Nephron (organoid): ENCODE results near the gene EIF3B.
"Not testable (repeated sequence)": the region's sequence is repeated elsewhere in the genome, so short reads cannot be mapped to it uniquely, and the experiment has no call there.

Experiments
- H3K27ac Mint-ChIP-seq, 3 experiments: 2 replicates each; pipeline ENCODE4 v1.8.0; 2020; ENCODE audit warnings: mixed read lengths in 3 of 3, mild to moderate bottlenecking in 2 of 3, moderate library complexity in 1 of 3
- H3K27me3 Mint-ChIP-seq: 2 replicates; pipeline ENCODE4 v1.8.0; 2021; ENCODE audit warnings: low read depth, mild to moderate bottlenecking, moderate library complexity, mixed read lengths
- H3K36me3 Mint-ChIP-seq: 2 replicates; pipeline ENCODE4 v1.8.0; 2020; ENCODE audit warnings: low read depth, mixed read lengths
- H3K4me1 Mint-ChIP-seq: 2 replicates; pipeline ENCODE4 v1.8.0; 2020; ENCODE audit warnings: mixed read lengths
- H3K4me3 Mint-ChIP-seq, 3 experiments: 2 replicates each; pipeline ENCODE4 v1.8.0; 2020; ENCODE audit warnings: mild to moderate bottlenecking in 3 of 3, mixed read lengths in 3 of 3, moderate library complexity in 2 of 3
- H3K9me3 Mint-ChIP-seq: 2 replicates; pipeline ENCODE4 v1.8.0; 2020; ENCODE audit warnings: mixed read lengths
- CTCF ChIP-seq, 3 experiments: fragments of 200-600 bp; sonication (generic); IDR thresholded peaks; one replicate each; pipeline ENCODE4 v1.5.0; 2021; ENCODE audit warnings: antibody characterized with exemption in 3 of 3; ENCODE audit not compliant: unreplicated experiment in 3 of 3

The EIF3B gene

GRCh38 chr7:2317556-2318293 lies 36.9 kb upstream of the EIF3B start:
- TF ChIP-seq CTCF (IDR thresholded peaks at IDR 0.05; ENCODE audit: unreplicated experiment in 3 of 3), result no peak
- Mint-ChIP-seq H3K4me1 (peaks cover under 1% of the 10 kb centered on the region), H3K27ac (no peak overlapping the region), H3K9me3 (no peaks in the 10 kb centered on the region), H3K27me3 (no peaks in the 10 kb centered on the region), H3K36me3 (no peaks in the 10 kb centered on the region), H3K4me3 (peak overlapping the region; percentile 5 to 45 (median 23))

- H3K27me3 Mint-ChIP-seq, result no peaks in the 10 kb centered on the region
- TF ChIP-seq CTCF (IDR thresholded peaks at IDR 0.05; ENCODE audit: unreplicated experiment in 3 of 3), result peak in 1 of 3 experiments; percentile 26
- peaks cover 4% of the 10 kb centered on the region for H3K4me1 Mint-ChIP-seq
- no peak overlapping the region for H3K4me3 Mint-ChIP-seq
- no peaks in the 10 kb centered on the region for H3K36me3 Mint-ChIP-seq
- H3K9me3 Mint-ChIP-seq, result no peaks in the 10 kb centered on the region
- peak overlapping the region in 1 of 3 experiments; percentile 35 for H3K27ac Mint-ChIP-seq
Measured at GRCh38 chr7:2321020-2321419, 33.6 kb upstream of the EIF3B start.

- H3K36me3 Mint-ChIP-seq, result no peaks in the 10 kb centered on the region
- peak overlapping the region in 2 of 3 experiments; percentile 74 to 77 for H3K27ac Mint-ChIP-seq
- TF ChIP-seq CTCF (IDR thresholded peaks at IDR 0.05; ENCODE audit: unreplicated experiment in 3 of 3), result no peak
- H3K4me1 Mint-ChIP-seq, result peaks cover 4% of the 10 kb centered on the region
- H3K9me3 Mint-ChIP-seq, result no peaks in the 10 kb centered on the region
- no peaks in the 10 kb centered on the region for H3K27me3 Mint-ChIP-seq
- H3K4me3 Mint-ChIP-seq, result no peak overlapping the region
Measured at GRCh38 chr7:2325162-2325561, 29.5 kb upstream of the EIF3B start.

- H3K9me3 Mint-ChIP-seq, result no peaks in the 10 kb centered on the region
- no peaks in the 10 kb centered on the region for H3K27me3 Mint-ChIP-seq
- TF ChIP-seq CTCF (IDR thresholded peaks at IDR 0.05; ENCODE audit: unreplicated experiment in 3 of 3), result no peak
- no peak overlapping the region for H3K27ac Mint-ChIP-seq
- H3K4me1 Mint-ChIP-seq, result peaks cover 4% of the 10 kb centered on the region
- H3K36me3 Mint-ChIP-seq, result no peaks in the 10 kb centered on the region
- no peak overlapping the region for H3K4me3 Mint-ChIP-seq
Measured at GRCh38 chr7:2326951-2327350, 27.7 kb upstream of the EIF3B start.

- H3K27me3 Mint-ChIP-seq, result no peaks in the 10 kb centered on the region
- no peaks in the 10 kb centered on the region for H3K4me1 Mint-ChIP-seq
- H3K36me3 Mint-ChIP-seq, result peaks cover 6% of the 10 kb centered on the region
- no peak for TF ChIP-seq CTCF (IDR thresholded peaks at IDR 0.05; ENCODE audit: unreplicated experiment in 3 of 3)
- peak overlapping the region in 1 of 3 experiments; percentile 37 for H3K27ac Mint-ChIP-seq
- H3K4me3 Mint-ChIP-seq, result no peak overlapping the region
- H3K9me3 Mint-ChIP-seq, result no peaks in the 10 kb centered on the region
Measured at GRCh38 chr7:2330493-2330892, 24.1 kb upstream of the EIF3B start.

- Mint-ChIP-seq H3K36me3 (peaks cover 6% of the 10 kb centered on the region), H3K27ac (no peak overlapping the region), H3K27me3 (no peaks in the 10 kb centered on the region), H3K4me3 (no peak overlapping the region), H3K4me1 (no peaks in the 10 kb centered on the region), H3K9me3 (no peaks in the 10 kb centered on the region)
- TF ChIP-seq CTCF (IDR thresholded peaks at IDR 0.05; ENCODE audit: unreplicated experiment in 3 of 3), result no peak
Measured at GRCh38 chr7:2331707-2332106, 22.9 kb upstream of the EIF3B start.

GRCh38 chr7:2332606-2333231 lies 21.9 kb upstream of the EIF3B start:
- H3K4me3 Mint-ChIP-seq, result not testable (repeated sequence)

More at GRCh38 chr7:2332606-2333231, 21.9 kb upstream of the EIF3B start:
- H3K4me1 Mint-ChIP-seq, H3K27me3 Mint-ChIP-seq, H3K27ac Mint-ChIP-seq, H3K36me3 Mint-ChIP-seq, H3K9me3 Mint-ChIP-seq: not testable (repeated sequence)
